8988T (cell line): ENCODE data around the gene TRAK2.

ENCODE experiments used
- DNase-seq: peaks from one replicate; pipeline ENCODE4 v3.0.0; 2011

TRAK2 gene

DNA sequence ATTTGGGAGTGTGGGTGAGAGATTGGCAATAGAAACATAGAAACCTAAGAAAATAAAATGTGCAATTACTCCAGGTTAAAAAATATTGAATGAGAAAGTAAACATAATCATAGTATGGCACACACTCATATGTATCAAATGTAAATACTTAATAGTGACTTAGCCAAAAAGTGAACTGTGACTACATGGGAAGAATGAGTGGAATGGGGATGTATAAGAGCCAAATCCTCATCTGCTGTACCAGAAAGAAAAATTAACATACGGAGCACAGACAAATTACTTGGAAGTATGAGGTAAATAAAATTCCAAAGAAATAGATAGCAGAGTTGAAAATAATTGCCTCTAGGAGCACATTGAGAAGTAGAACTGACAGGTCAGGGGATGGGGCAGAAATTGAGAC lies 98.1 kb downstream of the TRAK2 start:
- DNase-seq: no peak

- no peak for DNase-seq
These were observed 100.4 kb downstream of the TRAK2 start for GRCh38 chr2:201350879-201351278.

GRCh38 chr2:201349601-201350000 lies 101.7 kb downstream of the TRAK2 start:
- DNase-seq: no peak

GRCh38 chr2:201348758-201349157 lies 102.5 kb downstream of the TRAK2 start:
- no peak for DNase-seq

DNA sequence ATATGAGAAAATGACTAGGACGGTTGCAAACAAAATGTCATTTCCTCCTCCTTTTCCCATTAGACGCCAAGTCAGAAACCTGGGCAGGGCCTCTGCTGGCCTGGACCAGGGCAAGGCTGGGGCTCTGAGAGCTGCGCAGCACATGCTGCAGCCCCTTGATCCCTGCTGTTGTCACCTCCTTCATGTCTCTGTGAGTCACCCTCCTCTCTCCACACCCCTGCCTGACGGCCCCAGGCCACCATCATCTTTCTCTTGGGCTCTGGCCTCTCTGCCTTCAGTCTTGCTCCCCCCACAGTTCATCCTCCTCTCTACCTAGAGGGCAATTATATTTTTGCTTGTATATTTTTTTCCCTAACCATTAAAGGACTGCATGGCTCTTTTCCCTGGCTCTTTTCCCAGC lies 104.1 kb downstream of the TRAK2 start:
- DNase-seq: no peak

DNA sequence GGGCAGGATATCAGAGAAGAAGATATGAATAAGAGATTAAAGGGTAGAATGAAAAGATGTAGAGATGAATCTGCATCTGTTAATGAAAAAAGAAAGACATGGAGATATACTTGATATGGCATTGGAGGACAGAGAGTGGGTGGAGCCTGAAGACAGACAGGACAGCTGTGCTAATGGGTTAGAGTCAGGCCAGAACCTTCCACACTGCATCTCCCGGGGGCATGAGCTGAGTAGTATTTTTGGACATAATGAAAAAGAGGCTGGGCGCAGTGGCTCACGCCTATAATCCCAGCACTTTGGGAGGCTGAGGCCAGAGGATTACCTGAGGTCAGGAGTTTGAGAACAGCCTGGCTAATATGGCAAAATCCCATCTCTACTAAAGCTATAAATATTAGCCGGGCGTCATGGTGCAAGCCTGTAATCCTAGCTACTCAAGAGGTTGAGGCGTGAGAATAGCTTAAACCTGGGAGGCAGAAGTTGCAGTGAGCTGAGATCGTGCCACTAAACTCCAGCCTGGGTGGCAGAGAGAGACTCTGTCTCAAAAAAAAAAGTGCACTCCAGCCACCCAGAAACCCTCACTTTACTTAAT lies 105.5 kb downstream of the TRAK2 start:
- DNase-seq: no peak

GRCh38 chr2:201344663-201345366 lies 106.4 kb downstream of the TRAK2 start:
- DNase-seq: no peak

- DNase-seq: no peak
These were observed 107.7 kb downstream of the TRAK2 start for GRCh38 chr2:201343559-201343958.

DNA sequence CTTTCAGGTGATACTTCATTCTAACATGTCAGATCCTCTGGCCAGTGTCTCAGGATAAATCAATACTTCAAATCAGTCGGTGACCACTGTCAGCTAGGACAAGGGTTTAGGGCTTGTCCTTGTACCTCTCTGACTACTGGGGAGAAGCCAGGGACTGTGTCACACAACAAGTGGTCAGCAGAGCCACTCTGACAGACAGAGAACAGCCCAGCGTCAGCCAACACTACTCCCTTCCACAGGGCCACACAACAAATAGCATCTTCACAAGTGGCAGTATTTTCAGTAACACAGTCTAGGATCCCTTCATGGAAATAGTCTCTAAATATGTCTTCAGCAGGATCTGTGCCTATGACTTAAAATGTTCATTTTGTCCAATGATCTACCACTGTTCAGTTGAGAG lies 108.3 kb downstream of the TRAK2 start:
- no peak for DNase-seq

DNA sequence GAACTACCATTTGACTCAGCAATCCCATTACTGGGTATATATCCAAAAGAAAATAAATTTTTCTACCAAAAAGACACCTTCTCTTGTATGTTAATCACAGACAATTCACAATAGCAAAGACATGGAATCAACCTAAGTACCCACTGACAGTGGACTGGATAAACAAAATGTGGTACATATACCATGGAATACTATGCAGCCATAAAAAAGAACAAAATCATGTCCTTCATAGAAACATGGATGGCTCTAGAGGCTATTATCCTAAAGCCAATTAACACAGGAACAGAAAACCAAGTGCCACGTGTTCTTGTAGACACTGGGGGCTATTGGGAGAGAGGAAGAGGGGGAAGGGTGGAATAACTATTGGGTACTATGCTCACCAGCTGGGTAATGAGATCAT lies 121.8 kb downstream of the TRAK2 start:
- no peak for DNase-seq

DNA sequence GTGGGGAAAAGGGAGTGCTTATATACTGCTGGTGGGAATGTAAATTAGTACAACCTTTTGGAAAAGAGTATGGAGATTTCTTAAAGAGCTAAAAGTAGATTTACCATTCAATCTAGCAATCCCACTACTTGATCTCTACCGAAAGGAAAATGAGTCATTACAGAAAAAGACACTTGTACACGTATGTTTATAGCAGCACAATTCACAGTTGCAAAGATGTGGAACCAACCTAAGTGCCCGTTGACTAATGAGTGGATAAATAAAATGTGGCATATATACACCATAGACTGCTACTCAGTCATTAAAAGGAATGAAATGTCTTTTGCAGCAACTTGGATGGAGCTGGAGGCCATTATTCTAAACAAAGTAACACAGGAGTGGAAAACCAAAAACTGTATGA lies 123.6 kb downstream of the TRAK2 start:
- no peak for DNase-seq
